H1 (cell line): ENCODE measurements around the gene ESYT2. TPM values are rescaled to one million over a fixed set of nuclear protein-coding genes. Genes with fewer than 3 reads are reported as not detected.

ENCODE experiments used
- CTCF ChIA-PET: fragments of 300-600 bp; sonication (Branson Sonifier 250); formaldehyde crosslinking; loops from one replicate; lab custom pipeline; 2021; ENCODE audit not compliant: partially characterized antibody; lab: Charles Lee
- POLR2A ChIA-PET: fragments of 300-600 bp; sonication (Branson Sonifier 250); formaldehyde crosslinking; loops from one replicate; lab custom pipeline; 2021; ENCODE audit warnings: inconsistent platforms; ENCODE audit not compliant: partially characterized antibody; lab: Charles Lee
- DNase-seq, 2 experiments: peaks; one replicate each; pipeline versions ENCODE4 v3.0.0 to v3.0.0-alpha.2; 2010 to 2022; ENCODE audit warnings: low spot score in 2 of 2, low read depth in 1 of 2, mixed read lengths in 1 of 2
- FAIRE-seq: peaks from 2 replicates; lab custom pipeline; 2011; peaks lifted over from hg19 to GRCh38; lab: Jason Lieb, UNC
- H2AFZ ChIP-seq: 2 replicates; pipeline ENCODE4 v1.8.1; 2012; ENCODE audit warnings: low read length, inconsistent platforms
- H2AK5ac ChIP-seq: 2 replicates; pipeline ENCODE4 v1.6.1; 2013; ENCODE audit warnings: low read depth, low read length
- H2BK120ac ChIP-seq: replicated peaks from 2 replicates; pipeline ENCODE3; 2013; ENCODE audit warnings: low read depth, low read length, inconsistent platforms
- H2BK12ac ChIP-seq: 2 replicates; pipeline ENCODE4 v1.6.1; 2013; ENCODE audit warnings: low read depth, low read length
- H2BK15ac ChIP-seq: 2 replicates; pipeline ENCODE4 v1.6.1; 2013; ENCODE audit warnings: low read length
- H2BK20ac ChIP-seq: 2 replicates; pipeline ENCODE4 v1.6.1; 2013; ENCODE audit warnings: low read length
- H2BK5ac ChIP-seq: 2 replicates; pipeline ENCODE4 v1.6.1; 2013; ENCODE audit warnings: low read depth, low read length
- H3K14ac ChIP-seq: 2 replicates; pipeline ENCODE4 v1.6.1; 2013; ENCODE audit warnings: inconsistent platforms; ENCODE audit not compliant: insufficient read length
- H3K18ac ChIP-seq: 2 replicates; pipeline ENCODE4 v1.6.1; 2013; ENCODE audit warnings: low read length; ENCODE audit errors: extremely low read depth
- H3K23ac ChIP-seq: 2 replicates; pipeline ENCODE4 v1.6.1; 2013; ENCODE audit warnings: inconsistent platforms; ENCODE audit not compliant: insufficient read length
- H3K23me2 ChIP-seq: 2 replicates; pipeline ENCODE4 v1.6.1; 2013; ENCODE audit warnings: low read depth, low read length
- H3K27ac ChIP-seq: 2 replicates; pipeline ENCODE4 v1.6.1; 2011; ENCODE audit warnings: low read depth, low read length, inconsistent platforms
- H3K27me3 ChIP-seq, 4 experiments: replicated peaks in 1 of 4; 1 replicate in 1 of 4; 2 replicates in 3 of 4; pipeline versions ENCODE4 v1.6.1 to v1.8.1; 2011 to 2013; ENCODE audit warnings: low read length in 3 of 4, mild to moderate bottlenecking in 3 of 4, inconsistent platforms in 2 of 4, mixed read lengths in 2 of 4, moderate library complexity in 1 of 4; ENCODE audit not compliant: control insufficient read depth in 3 of 4, insufficient read depth in 3 of 4; ENCODE audit errors: extremely low read depth in 1 of 4
- H3K36me3 ChIP-seq, 4 experiments: 2 replicates each; pipeline versions ENCODE4 v1.6.1 to v1.8.1; 2011 to 2013; ENCODE audit warnings: mild to moderate bottlenecking in 4 of 4, low read length in 3 of 4, moderate library complexity in 2 of 4, control low read depth in 1 of 4, inconsistent platforms in 1 of 4; ENCODE audit not compliant: insufficient read depth in 4 of 4, control insufficient read depth in 2 of 4
- H3K4ac ChIP-seq: replicated peaks from 2 replicates; pipeline ENCODE3; 2013; ENCODE audit warnings: low read length, low read depth, mixed read lengths, inconsistent platforms; ENCODE audit not compliant: insufficient read length
- H3K4me1 ChIP-seq, 4 experiments: replicated peaks in 1 of 4; 1 replicate in 1 of 4; 2 replicates in 3 of 4; pipeline versions ENCODE4 v1.6.1 to v1.8.1; 2011 to 2013; ENCODE audit warnings: low read length in 3 of 4, inconsistent platforms in 2 of 4, mixed read lengths in 1 of 4; ENCODE audit not compliant: insufficient read depth in 4 of 4, control insufficient read depth in 3 of 4
- H3K4me2 ChIP-seq, 2 experiments: 2 replicates each; pipeline versions ENCODE4 v1.6.1 to v1.8.1; 2011 to 2013; ENCODE audit warnings: low read depth in 2 of 2, low read length in 2 of 2, control low read depth in 1 of 2, inconsistent platforms in 1 of 2, mild to moderate bottlenecking in 1 of 2; ENCODE audit not compliant: insufficient read depth in 1 of 2
- H3K4me3 ChIP-seq, 4 experiments: fragments of 200-600, 300-600 bp in 1 of 4; sonication (generic), shearing (Covaris generic), sonication (Bioruptor Twin) in 1 of 4; 2 replicates each; pipeline versions ENCODE4 v1.5.1 to v1.8.1; 2011 to 2016; ENCODE audit warnings: low read length in 4 of 4, low read depth in 3 of 4, control low read depth in 2 of 4, inconsistent platforms in 2 of 4, mild to moderate bottlenecking in 2 of 4, mixed read lengths in 1 of 4, moderate library complexity in 1 of 4; ENCODE audit not compliant: insufficient read depth in 2 of 4; ENCODE audit errors: extremely low read depth in 1 of 4
- H3K56ac ChIP-seq: replicated peaks from 2 replicates; pipeline ENCODE3; 2013; ENCODE audit warnings: low read depth, mild to moderate bottlenecking, mixed read lengths, low read length, inconsistent platforms; ENCODE audit not compliant: insufficient read length
- H3K79me1 ChIP-seq: 2 replicates; pipeline ENCODE4 v1.6.1; 2013; ENCODE audit warnings: low read depth, low read length, control low read depth
- H3K79me2 ChIP-seq, 2 experiments: 2 replicates each; pipeline versions ENCODE4 v1.6.1 to v1.8.1; 2012 to 2013; ENCODE audit warnings: low read length in 2 of 2, mild to moderate bottlenecking in 2 of 2, inconsistent platforms in 1 of 2; ENCODE audit not compliant: insufficient read depth in 2 of 2, control insufficient read depth in 1 of 2
- H3K9ac ChIP-seq, 4 experiments: replicated peaks in 1 of 4; 1 replicate in 1 of 4; 2 replicates in 3 of 4; pipeline versions ENCODE4 v1.6.1 to v1.8.1; 2011 to 2013; ENCODE audit warnings: low read depth in 3 of 4, low read length in 3 of 4, control low read depth in 2 of 4, mild to moderate bottlenecking in 2 of 4, moderate library complexity in 2 of 4, inconsistent platforms in 1 of 4; ENCODE audit errors: extremely low read depth in 1 of 4
- H3K9me3 ChIP-seq, 2 experiments: 2 replicates each; pipeline versions ENCODE4 v1.6.1 to v1.8.1; 2012 to 2013; ENCODE audit warnings: mild to moderate bottlenecking in 2 of 2, moderate library complexity in 2 of 2, control low read depth in 1 of 2, inconsistent platforms in 1 of 2, low read depth in 1 of 2, low read length in 1 of 2, mixed read lengths in 1 of 2; ENCODE audit not compliant: insufficient read depth in 2 of 2
- H4K20me1 ChIP-seq, 2 experiments: replicated peaks in 1 of 2; 2 replicates each; pipeline versions ENCODE3 to v1.8.1; 2011 to 2013; ENCODE audit warnings: inconsistent platforms in 2 of 2, low read length in 2 of 2, mild to moderate bottlenecking in 1 of 2; ENCODE audit not compliant: insufficient read depth in 2 of 2, control insufficient read depth in 1 of 2
- H4K5ac ChIP-seq: 2 replicates; pipeline ENCODE4 v1.6.1; 2013; ENCODE audit warnings: low read length, low read depth, mixed read lengths, inconsistent platforms; ENCODE audit not compliant: insufficient read length
- H4K8ac ChIP-seq: 2 replicates; pipeline ENCODE4 v1.8.0; 2013; ENCODE audit warnings: mild to moderate bottlenecking, moderate library complexity, low read length, inconsistent platforms; ENCODE audit not compliant: insufficient read depth; ENCODE audit errors: extremely low read depth
- H4K91ac ChIP-seq: replicated peaks from 2 replicates; pipeline ENCODE3; 2013; ENCODE audit warnings: low read length, mixed read lengths, inconsistent platforms; ENCODE audit not compliant: insufficient read length
- CEBPB ChIP-seq: IDR thresholded peaks from 2 replicates; pipeline ENCODE4 v1.6.1; 2012; ENCODE audit warnings: low read depth, low read length
- EZH2 ChIP-seq: fragments of 200-600 bp; sonication (generic); IDR thresholded peaks from 2 replicates; pipeline ENCODE4 v1.7.1; 2012; ENCODE audit warnings: low read depth, mild to moderate bottlenecking, moderate library complexity, low read length, inconsistent platforms; ENCODE audit not compliant: severe bottlenecking
- JUN ChIP-seq: IDR thresholded peaks from 2 replicates; pipeline ENCODE4 v1.6.1; 2011; ENCODE audit warnings: low read depth, mild to moderate bottlenecking, improper control_type of control experiment, low read length
- KDM4A ChIP-seq: IDR thresholded peaks from one replicate; pipeline ENCODE4 v1.7.1; 2012; ENCODE audit warnings: low read depth, mild to moderate bottlenecking, moderate library complexity, low read length, inconsistent platforms; ENCODE audit not compliant: severe bottlenecking
- KDM5A ChIP-seq: fragments of 200-600 bp; IDR thresholded peaks from 2 replicates; pipeline ENCODE4 v1.7.1; 2012; ENCODE audit warnings: mild to moderate bottlenecking, low read length, inconsistent platforms, mixed read lengths
- RNF2 ChIP-seq: fragments of 200-900, 300-1000 bp; sonication (generic); IDR thresholded peaks from 2 replicates; pipeline ENCODE4 v1.7.1; 2016; ENCODE audit warnings: borderline replicate concordance, low read depth, mild to moderate bottlenecking, antibody characterized with exemption, low read length; ENCODE audit not compliant: poor library complexity, severe bottlenecking; ENCODE audit errors: missing control alignments
- SIRT6 ChIP-seq: IDR thresholded peaks from one replicate; pipeline ENCODE4 v1.7.1; 2012; ENCODE audit warnings: low read length, inconsistent platforms
- SP2 ChIP-seq: IDR thresholded peaks from 2 replicates; pipeline ENCODE4 v1.6.1; 2012; ENCODE audit warnings: mild to moderate bottlenecking, low read length, inconsistent platforms
- WGBS, 2 experiments: shearing (Covaris generic) in 1 of 2; methylation state at CpG; one replicate each; pipeline versions ENCODE4 v1.1.6 to v1.1.7; 2013 to 2015; ENCODE audit warnings: low lambda C conversion rate in 2 of 2, mixed read lengths in 2 of 2, inconsistent platforms in 1 of 2, low coverage in 1 of 2, missing lambda C conversion rate in 1 of 2; ENCODE audit not compliant: insufficient replicate concordance in 2 of 2, insufficient coverage in 1 of 2, insufficient read length in 1 of 2; ENCODE audit errors: extremely low coverage in 1 of 2, missing lambda C conversion rate in 1 of 2; 5-methylcytosine and 5-hydroxymethylcytosine counted together
- polyA plus RNA-seq, 7 experiments: library from polyadenylated mRNA; depleted of rRNA in 3 of 7; stranded (reverse) in 5 of 7; unstranded in 2 of 7; fragments of >200 nt in 5 of 7; fragments of 200-250 nt in 2 of 7; gene quantifications; 1 replicate in 5 of 7; 2 replicates in 1 of 7; 4 replicates in 1 of 7; pipeline versions ENCODE4 v1.2.1 to v1.2.3, GENCODE V29; 2011 to 2013; ENCODE audit warnings: missing spikeins in 2 of 7, mixed read lengths in 2 of 7
- total RNA-seq: library from RNA; stranded (reverse); fragmentation: NEBNext Ultra II Directional; extraction: Animal tissue kit (Norgen Biotek cat#: 25700); gene quantifications from 2 replicates; pipeline ENCODE4 v1.2.1, GENCODE V29; 2021
- TF ChIP-seq, protein P1 (sequence below), 3 experiments: IDR thresholded peaks; 1 replicate in 2 of 3; 2 replicates in 1 of 3; pipeline versions ENCODE4 v1.5.1 to v1.6.1; 2011; ENCODE audit warnings: low read length in 3 of 3, mild to moderate bottlenecking in 3 of 3, inconsistent platforms in 2 of 3, low read depth in 1 of 3, moderate library complexity in 1 of 3; ENCODE audit not compliant: insufficient read depth in 1 of 3; ENCODE audit errors: control extremely low read depth in 1 of 3

ESYT2 gene
- total and polyA plus RNA-seq, 2 of the 8 experiments (the other 6 are each of a cell fraction or from before 2014, with no cell fraction given): 27.0 to 37.5 TPM

DNA sequence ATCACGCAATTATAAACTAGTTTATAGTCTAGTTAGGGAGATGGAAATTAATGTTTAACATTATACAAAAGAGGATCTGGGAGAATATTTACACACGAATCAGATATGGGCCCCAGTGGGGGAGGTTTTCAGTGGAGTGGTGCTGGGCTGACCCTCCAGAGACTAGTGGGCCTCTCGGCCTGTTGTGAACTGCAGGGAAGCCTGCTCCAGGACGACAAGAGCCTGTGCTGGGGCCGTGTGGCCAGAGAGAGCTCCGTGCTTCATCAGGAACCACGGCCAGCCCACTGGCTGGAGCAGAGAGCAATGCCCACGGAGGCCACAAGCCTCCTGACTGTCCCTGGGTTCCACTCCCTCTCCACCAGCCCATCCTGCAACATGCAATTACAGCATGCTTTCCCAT is 11.3 kb upstream of the ESYT2 start:
- Histone ChIP-seq H4K8ac (no peak overlapping the region), H3K27ac (no peak overlapping the region), H3K9me3 (0 out of 4 replicates have a peak, but pooled peaks cover 0 to 3% of the 10 kb centered on the region in 2 experiments), H2BK5ac (no peak overlapping the region), H3K23ac (no peak overlapping the region), H3K56ac (no peak overlapping the region), H3K23me2 (no peaks in the 10 kb centered on the region; the same call in 1 of the 2 replicates), H3K4me2 (no peak overlapping the region), H4K91ac (no peak overlapping the region), H2BK120ac (no peak overlapping the region), H3K36me3 (no peaks in the 10 kb centered on the region), H3K79me1 (no peaks in the 10 kb centered on the region), H3K27me3 (no peaks in the 10 kb centered on the region), H3K9ac (no peak overlapping the region), H3K79me2 (no peaks in the 10 kb centered on the region), H2BK20ac (no peak overlapping the region), H4K20me1 (no peaks in the 10 kb centered on the region), H2AFZ (no peak overlapping the region), H3K4ac (no peak overlapping the region), H3K4me1 (peaks cover 2 to 8% (median 6%) of the 10 kb centered on the region in 4 experiments), H2BK15ac (no peak overlapping the region), H3K4me3 (no peak overlapping the region), H3K14ac (no peak overlapping the region), H4K5ac (no peak overlapping the region), H3K18ac (no peak overlapping the region; the same call in 1 of the 2 replicates), H2AK5ac (no peak overlapping the region), H2BK12ac (no peak overlapping the region)
- TF ChIP-seq SP2 (no peak), KDM4A (no peak), CEBPB (no peak), RNF2 (no peak), JUN (no peak), EZH2 (no peak), SIRT6 (no peak), KDM5A (no peak)
- TF ChIP-seq, protein P1, sequence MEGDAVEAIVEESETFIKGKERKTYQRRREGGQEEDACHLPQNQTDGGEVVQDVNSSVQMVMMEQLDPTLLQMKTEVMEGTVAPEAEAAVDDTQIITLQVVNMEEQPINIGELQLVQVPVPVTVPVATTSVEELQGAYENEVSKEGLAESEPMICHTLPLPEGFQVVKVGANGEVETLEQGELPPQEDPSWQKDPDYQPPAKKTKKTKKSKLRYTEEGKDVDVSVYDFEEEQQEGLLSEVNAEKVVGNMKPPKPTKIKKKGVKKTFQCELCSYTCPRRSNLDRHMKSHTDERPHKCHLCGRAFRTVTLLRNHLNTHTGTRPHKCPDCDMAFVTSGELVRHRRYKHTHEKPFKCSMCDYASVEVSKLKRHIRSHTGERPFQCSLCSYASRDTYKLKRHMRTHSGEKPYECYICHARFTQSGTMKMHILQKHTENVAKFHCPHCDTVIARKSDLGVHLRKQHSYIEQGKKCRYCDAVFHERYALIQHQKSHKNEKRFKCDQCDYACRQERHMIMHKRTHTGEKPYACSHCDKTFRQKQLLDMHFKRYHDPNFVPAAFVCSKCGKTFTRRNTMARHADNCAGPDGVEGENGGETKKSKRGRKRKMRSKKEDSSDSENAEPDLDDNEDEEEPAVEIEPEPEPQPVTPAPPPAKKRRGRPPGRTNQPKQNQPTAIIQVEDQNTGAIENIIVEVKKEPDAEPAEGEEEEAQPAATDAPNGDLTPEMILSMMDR (IDR thresholded peaks at IDR 0.05; ENCODE audit: control extremely low read depth in 1 of 3, insufficient read depth in 1 of 3, low read depth in 1 of 3, low read length in 3 of 3): no peak
- POLR2A ChIA-PET: no interaction called here
- CTCF ChIA-PET: interaction anchor here (0.6 to 2.1 kb wide), 3 partner anchors 9 to 170 kb away, joined by 3 to 5 read pairs (median 3); no protein-coding TSS in a partner anchor
- no peak for DNase-seq
- FAIRE-seq: no peak
- 79% methylated on average over 8 of the region's 8 CpGs; no CpG with 5 or more reads in 1 of the 2 experiments for WGBS, 2 experiments
